HEK293 (cell line): ENCODE results near the gene SYNE3.
A peak's percentile ranks its signal among the peaks of the same experiment; 100 is the strongest.

Experiments
- CTCF ChIA-PET: fragments of 350-600 bp; formaldehyde crosslinking; extraction: SDS; loops from one replicate; lab custom pipeline; 2021; ENCODE audit warnings: antibody characterized with exemption; lab: Yijun Ruan, JAX
- POLR2A ChIA-PET: fragments of 300-600 bp; formaldehyde crosslinking; extraction: SDS; loops from one replicate; lab custom pipeline; 2020; ENCODE audit warnings: antibody characterized with exemption, inconsistent platforms; lab: Yijun Ruan, JAX
- H3K27ac ChIP-seq: fragments of 200-500 bp; sonication (Bioruptor generic); 2 replicates; pipeline ENCODE4 v1.5.1; 2014; ENCODE audit warnings: low read depth, low read length, control low read depth, inconsistent platforms; ENCODE audit errors: extremely low read depth
- H3K36me3 ChIP-seq, 2 experiments: fragments of 200-500 bp in 1 of 2; sonication (Bioruptor generic) in 1 of 2; 1 replicate in 1 of 2; 2 replicates in 1 of 2; pipeline ENCODE4 v1.5.1; 2014 to 2017; ENCODE audit warnings: inconsistent platforms in 2 of 2, low read length in 2 of 2; ENCODE audit not compliant: control insufficient read depth in 2 of 2, insufficient read depth in 1 of 2
- H3K4me1 ChIP-seq: fragments of 200-500 bp; sonication (Bioruptor generic); 2 replicates; pipeline ENCODE4 v1.5.1; 2014; ENCODE audit warnings: mild to moderate bottlenecking, low read length, inconsistent platforms; ENCODE audit not compliant: control insufficient read depth, insufficient read depth
- H3K4me3 ChIP-seq: 2 replicates; pipeline ENCODE4 v1.5.1; 2011; ENCODE audit warnings: low read depth, mild to moderate bottlenecking, control low read depth, low read length, moderate library complexity
- H3K9me3 ChIP-seq: fragments of 200-500 bp; sonication (Bioruptor generic); 2 replicates; pipeline ENCODE4 v1.5.1; 2014; ENCODE audit warnings: low read depth, low read length, inconsistent platforms; ENCODE audit not compliant: control insufficient read depth, insufficient read depth
- HOXD13 ChIP-seq: sonication (generic); formaldehyde crosslinking; IDR thresholded peaks from 2 replicates; pipeline ENCODE4 v1.8.0; 2022; ENCODE audit warnings: missing genetic modification reagents, borderline replicate concordance
- MEIS1 ChIP-seq: sonication (generic); formaldehyde crosslinking; IDR thresholded peaks from 2 replicates; pipeline ENCODE4 v1.8.1; 2022; ENCODE audit warnings: missing genetic modification reagents, mild to moderate bottlenecking, borderline replicate concordance
- REPIN1 ChIP-seq: fragments of 450-650 bp; formaldehyde crosslinking; IDR thresholded peaks from 2 replicates; pipeline ENCODE4 v1.5.1; 2017; ENCODE audit warnings: missing biosample characterization, missing genetic modification characterization, low read depth
- SALL2 ChIP-seq: fragments of 450-650 bp; formaldehyde crosslinking; IDR thresholded peaks from 2 replicates; pipeline ENCODE4 v1.5.0; 2017; ENCODE audit warnings: missing biosample characterization, mild to moderate bottlenecking, missing genetic modification characterization, borderline replicate concordance
- SETDB1 ChIP-seq: IDR thresholded peaks from one replicate; pipeline ENCODE4 v1.6.1; 2017; ENCODE audit warnings: mild to moderate bottlenecking, low read length, moderate library complexity, mixed read lengths; ENCODE audit not compliant: insufficient read length
- TCF7L2 ChIP-seq: IDR thresholded peaks from 2 replicates; pipeline ENCODE4 v1.6.1; 2011; ENCODE audit warnings: low read depth, mild to moderate bottlenecking, inconsistent platforms, low read length, moderate library complexity, borderline replicate concordance
- YY1 ChIP-seq: fragments of 450-650 bp; formaldehyde crosslinking; IDR thresholded peaks from 2 replicates; pipeline ENCODE4 v1.5.1; 2018; ENCODE audit warnings: missing biosample characterization, missing genetic modification characterization
- ZBTB20 ChIP-seq: fragments of 450-650 bp; formaldehyde crosslinking; IDR thresholded peaks from 2 replicates; pipeline ENCODE4 v1.5.1; 2016; ENCODE audit warnings: missing biosample characterization, missing genetic modification characterization
- ZBTB8A ChIP-seq: fragments of 450-650 bp; formaldehyde crosslinking; IDR thresholded peaks from 2 replicates; pipeline ENCODE4 v1.5.1; 2016; ENCODE audit warnings: missing biosample characterization, missing genetic modification characterization
- ZFP41 ChIP-seq: fragments of 450-650 bp; formaldehyde crosslinking; IDR thresholded peaks from 2 replicates; pipeline ENCODE4 v1.5.1; 2016; ENCODE audit warnings: missing biosample characterization, missing genetic modification characterization, borderline replicate concordance
- ZNF114 ChIP-seq: fragments of 450-650 bp; formaldehyde crosslinking; IDR thresholded peaks from 2 replicates; pipeline ENCODE4 v1.5.0; 2017; ENCODE audit warnings: missing biosample characterization, missing genetic modification characterization
- ZNF202 ChIP-seq: fragments of 450-650 bp; formaldehyde crosslinking; IDR thresholded peaks from 2 replicates; pipeline ENCODE4 v1.5.1; 2016; ENCODE audit warnings: missing biosample characterization, missing genetic modification characterization, borderline replicate concordance
- ZNF221 ChIP-seq: fragments of 450-650 bp; formaldehyde crosslinking; IDR thresholded peaks from 2 replicates; pipeline ENCODE4 v1.5.1; 2017; ENCODE audit warnings: missing biosample characterization, missing genetic modification characterization, borderline replicate concordance
- ZNF280C ChIP-seq: fragments of 450-650 bp; formaldehyde crosslinking; IDR thresholded peaks from 2 replicates; pipeline ENCODE4 v1.5.1; 2016; ENCODE audit warnings: missing biosample characterization, missing genetic modification characterization
- ZNF335 ChIP-seq: fragments of 450-650 bp; formaldehyde crosslinking; conservative IDR thresholded peaks from 2 replicates; pipeline ENCODE4 v1.5.1; 2016; ENCODE audit warnings: missing biosample characterization, missing genetic modification characterization
- ZNF366 ChIP-seq: fragments of 450-650 bp; formaldehyde crosslinking; conservative IDR thresholded peaks from 2 replicates; pipeline ENCODE4 v1.5.1; 2016; ENCODE audit warnings: missing biosample characterization, missing genetic modification characterization
- ZNF473 ChIP-seq: fragments of 450-650 bp; formaldehyde crosslinking; IDR thresholded peaks from 2 replicates; pipeline ENCODE4 v1.5.1; 2017; ENCODE audit warnings: missing biosample characterization, missing genetic modification characterization
- ZNF571 ChIP-seq: fragments of 450-650 bp; formaldehyde crosslinking; IDR thresholded peaks from 2 replicates; pipeline ENCODE4 v1.5.0; 2017; ENCODE audit warnings: missing biosample characterization, missing genetic modification characterization
- ZNF654 ChIP-seq: fragments of 450-650 bp; formaldehyde crosslinking; IDR thresholded peaks from 2 replicates; pipeline ENCODE4 v1.5.1; 2016; ENCODE audit warnings: low read depth, missing biosample characterization, missing genetic modification characterization
- ZNF792 ChIP-seq: fragments of 450-650 bp; formaldehyde crosslinking; IDR thresholded peaks from 2 replicates; pipeline ENCODE4 v1.5.1; 2016; ENCODE audit warnings: missing biosample characterization, missing genetic modification characterization
- ZSCAN4 ChIP-seq: fragments of 450-650 bp; formaldehyde crosslinking; IDR thresholded peaks from 2 replicates; pipeline ENCODE4 v1.5.1; 2017; ENCODE audit warnings: missing biosample characterization, missing genetic modification characterization
- TF ChIP-seq, protein P1 (sequence below): fragments of 450-650 bp; IDR thresholded peaks from 2 replicates; pipeline ENCODE4 v1.5.1; 2018; ENCODE audit warnings: missing biosample characterization, mild to moderate bottlenecking, missing genetic modification characterization
- TF ChIP-seq, protein P2 (sequence below): fragments of 450-650 bp; formaldehyde crosslinking; IDR thresholded peaks from 2 replicates; pipeline ENCODE4 v1.5.1; 2016; ENCODE audit warnings: missing biosample characterization, missing genetic modification characterization

The SYNE3 gene

DNA sequence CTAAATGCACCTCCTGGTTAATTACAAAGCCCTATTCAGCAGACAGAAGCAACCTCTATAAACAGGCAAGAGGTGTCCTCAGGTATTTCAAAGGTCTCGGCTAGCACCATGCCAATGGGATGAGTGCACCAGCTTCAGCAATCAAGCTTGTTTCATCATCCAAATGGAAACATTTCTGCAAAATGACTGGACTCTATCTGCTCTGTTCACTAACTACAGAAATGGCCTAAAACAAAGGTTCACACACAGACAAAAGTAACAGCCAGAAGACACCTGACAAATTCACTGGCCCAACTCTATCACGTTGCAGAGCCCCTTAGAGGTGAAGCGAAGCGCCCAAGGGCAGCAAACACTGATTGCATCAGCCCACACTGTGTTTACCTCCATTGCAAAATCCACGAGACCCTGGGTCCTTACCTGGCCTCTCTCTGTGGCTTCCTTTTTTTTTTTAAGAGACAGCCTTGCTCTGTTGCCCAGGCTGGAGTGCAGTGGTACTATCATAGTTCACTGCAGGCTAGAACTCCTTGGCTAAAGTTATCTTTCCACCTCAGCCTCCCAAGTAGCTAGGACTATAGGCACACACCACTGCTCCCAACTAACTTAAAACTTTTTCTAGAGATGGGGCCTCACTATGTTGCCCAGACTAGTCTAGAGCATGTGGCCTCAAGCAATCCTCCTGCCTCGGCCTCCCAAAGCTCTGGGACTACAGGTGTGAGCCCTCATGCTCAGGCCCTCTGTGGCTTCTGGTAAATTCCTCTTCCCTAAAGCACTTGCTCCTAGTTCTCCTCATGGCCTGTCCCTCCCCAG is 8.5 kb upstream of the SYNE3 start:
- POLR2A ChIA-PET = no interaction called here
- H3K4me3 ChIP-seq = no peak overlapping the region
- TF ChIP-seq HOXD13 (CRISPR knock-in tag) = peak; percentile 57; the same call in 1 of the 2 replicates
- TF ChIP-seq ZNF280C (tag by site-specific recombination) = no peak
- TF ChIP-seq ZNF335 (tag by site-specific recombination) = peak; percentile 63; the same call in 1 of the 2 replicates
- CTCF ChIA-PET = interaction anchor here (3.0 to 7.2 kb wide), 2 partner anchors 72 to 82 kb away, joined by 18 to 104 read pairs; no protein-coding TSS in a partner anchor
- H3K9me3 ChIP-seq = no peaks in the 10 kb centered on the region
- H3K4me1 ChIP-seq = peaks cover 8% of the 10 kb centered on the region
- H3K36me3 ChIP-seq = no peaks in the 10 kb centered on the region; a peak in 1 of 3 replicates
- H3K27ac ChIP-seq = no peak overlapping the region

GRCh38 chr14:95523815-95524448 is 7.5 kb upstream of the SYNE3 start:
- Histone ChIP-seq H3K36me3 (no peaks in the 10 kb centered on the region), H3K4me1 (peaks cover 5% of the 10 kb centered on the region), H3K27ac (no peak overlapping the region), H3K9me3 (no peaks in the 10 kb centered on the region), H3K4me3 (no peak overlapping the region)
- CTCF ChIA-PET = interaction anchor here (1.8 to 7.2 kb wide), 2 partner anchors 71 to 81 kb away, joined by 6 to 104 read pairs; no protein-coding TSS in a partner anchor
- POLR2A ChIA-PET = no interaction called here
- TF ChIP-seq ZNF221 (tag by site-specific recombination) (no peak), ZNF654 (tag by site-specific recombination) (no peak), ZNF366 (tag by site-specific recombination) (no peak), SETDB1 (no peak), TCF7L2 (no peak), ZNF792 (tag by site-specific recombination) (0 out of 2 replicates have a peak, but pooled peaks have one; percentile 11), MEIS1 (CRISPR knock-in tag) (no peak), REPIN1 (no peak), ZNF202 (tag by site-specific recombination) (no peak), ZNF571 (tag by site-specific recombination) (no peak), YY1 (tag by site-specific recombination) (no peak), SALL2 (tag by site-specific recombination) (no peak), ZFP41 (tag by site-specific recombination) (no peak), ZNF473 (tag by site-specific recombination) (no peak), ZNF114 (tag by site-specific recombination) (no peak), ZBTB20 (peak; percentile 31; the same call in 1 of the 2 replicates), ZSCAN4 (tag by site-specific recombination) (no peak), ZBTB8A (tag by site-specific recombination) (0 out of 2 replicates have a peak, but pooled peaks have one; percentile 37)
- TF ChIP-seq, protein P1, sequence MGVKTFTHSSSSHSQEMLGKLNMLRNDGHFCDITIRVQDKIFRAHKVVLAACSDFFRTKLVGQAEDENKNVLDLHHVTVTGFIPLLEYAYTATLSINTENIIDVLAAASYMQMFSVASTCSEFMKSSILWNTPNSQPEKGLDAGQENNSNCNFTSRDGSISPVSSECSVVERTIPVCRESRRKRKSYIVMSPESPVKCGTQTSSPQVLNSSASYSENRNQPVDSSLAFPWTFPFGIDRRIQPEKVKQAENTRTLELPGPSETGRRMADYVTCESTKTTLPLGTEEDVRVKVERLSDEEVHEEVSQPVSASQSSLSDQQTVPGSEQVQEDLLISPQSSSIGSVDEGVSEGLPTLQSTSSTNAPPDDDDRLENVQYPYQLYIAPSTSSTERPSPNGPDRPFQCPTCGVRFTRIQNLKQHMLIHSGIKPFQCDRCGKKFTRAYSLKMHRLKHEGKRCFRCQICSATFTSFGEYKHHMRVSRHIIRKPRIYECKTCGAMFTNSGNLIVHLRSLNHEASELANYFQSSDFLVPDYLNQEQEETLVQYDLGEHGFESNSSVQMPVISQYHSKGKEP (tag by site-specific recombination) = peak; percentile 87
- TF ChIP-seq, protein P2, sequence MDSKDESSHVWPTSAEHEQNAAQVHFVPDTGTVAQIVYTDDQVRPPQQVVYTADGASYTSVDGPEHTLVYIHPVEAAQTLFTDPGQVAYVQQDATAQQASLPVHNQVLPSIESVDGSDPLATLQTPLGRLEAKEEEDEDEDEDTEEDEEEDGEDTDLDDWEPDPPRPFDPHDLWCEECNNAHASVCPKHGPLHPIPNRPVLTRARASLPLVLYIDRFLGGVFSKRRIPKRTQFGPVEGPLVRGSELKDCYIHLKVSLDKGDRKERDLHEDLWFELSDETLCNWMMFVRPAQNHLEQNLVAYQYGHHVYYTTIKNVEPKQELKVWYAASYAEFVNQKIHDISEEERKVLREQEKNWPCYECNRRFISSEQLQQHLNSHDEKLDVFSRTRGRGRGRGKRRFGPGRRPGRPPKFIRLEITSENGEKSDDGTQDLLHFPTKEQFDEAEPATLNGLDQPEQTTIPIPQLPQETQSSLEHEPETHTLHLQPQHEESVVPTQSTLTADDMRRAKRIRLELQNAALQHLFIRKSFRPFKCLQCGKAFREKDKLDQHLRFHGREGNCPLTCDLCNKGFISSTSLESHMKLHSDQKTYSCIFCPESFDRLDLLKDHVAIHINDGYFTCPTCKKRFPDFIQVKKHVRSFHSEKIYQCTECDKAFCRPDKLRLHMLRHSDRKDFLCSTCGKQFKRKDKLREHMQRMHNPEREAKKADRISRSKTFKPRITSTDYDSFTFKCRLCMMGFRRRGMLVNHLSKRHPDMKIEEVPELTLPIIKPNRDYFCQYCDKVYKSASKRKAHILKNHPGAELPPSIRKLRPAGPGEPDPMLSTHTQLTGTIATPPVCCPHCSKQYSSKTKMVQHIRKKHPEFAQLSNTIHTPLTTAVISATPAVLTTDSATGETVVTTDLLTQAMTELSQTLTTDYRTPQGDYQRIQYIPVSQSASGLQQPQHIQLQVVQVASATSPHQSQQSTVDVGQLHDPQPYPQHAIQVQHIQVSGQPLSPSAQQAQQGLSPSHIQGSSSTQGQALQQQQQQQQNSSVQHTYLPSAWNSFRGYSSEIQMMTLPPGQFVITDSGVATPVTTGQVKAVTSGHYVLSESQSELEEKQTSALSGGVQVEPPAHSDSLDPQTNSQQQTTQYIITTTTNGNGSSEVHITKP (tag by site-specific recombination) = peak; percentile 48; the same call in 1 of the 2 replicates
